Femur (tissue), 1 donor: ENCODE measurements around the gene PDGFC.
"Not testable (repeated sequence)": the region's sequence is repeated elsewhere in the genome, so short reads cannot be mapped to it uniquely, and the experiment has no call there.

ENCODE experiments used
- DNase-seq: peaks from one replicate; pipeline ENCODE4 v3.0.0-alpha.2; 2017

Gene PDGFC

DNA sequence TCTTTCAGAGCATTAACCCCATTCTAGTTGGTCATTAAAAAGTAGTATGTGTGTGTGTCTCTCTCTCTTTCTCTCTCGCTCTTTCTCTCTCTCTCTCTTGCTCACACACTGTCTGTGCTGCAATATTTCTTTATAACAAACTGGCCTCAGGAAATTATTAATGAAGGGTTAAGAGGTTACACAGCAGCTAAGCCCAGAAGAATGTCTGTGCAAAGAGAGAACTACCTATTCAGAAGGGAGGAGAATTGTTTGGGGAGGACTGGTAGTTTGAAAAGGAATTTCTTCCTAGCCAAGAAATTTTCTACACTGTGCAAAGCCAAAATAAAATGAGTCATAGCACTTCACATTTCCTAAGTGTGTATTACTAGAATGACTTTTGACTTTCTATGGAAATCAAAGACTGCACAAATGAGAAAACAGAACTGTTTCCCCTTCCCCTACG is 22.2 kb downstream of the PDGFC start:
- no peak for DNase-seq

DNA sequence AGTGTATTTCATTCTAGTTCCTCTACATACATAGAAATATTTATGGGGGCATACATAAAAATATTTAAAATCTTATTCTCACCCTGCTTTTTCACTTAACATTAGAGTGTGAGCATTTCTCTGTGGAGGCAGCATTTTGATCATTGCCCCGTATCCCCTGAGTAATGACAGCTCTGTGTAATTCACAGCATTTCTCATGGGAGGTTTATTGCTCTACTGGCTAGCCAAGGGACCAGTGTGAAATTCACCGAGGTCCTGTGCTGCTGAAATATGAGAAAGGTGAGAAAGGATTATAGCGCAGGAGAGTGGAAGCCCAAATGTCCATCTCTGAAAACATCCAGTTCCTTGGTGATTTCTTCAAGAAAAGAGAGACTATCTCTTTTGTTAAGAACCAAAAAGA is 22.9 kb downstream of the PDGFC start:
- DNase-seq, result no peak

DNA sequence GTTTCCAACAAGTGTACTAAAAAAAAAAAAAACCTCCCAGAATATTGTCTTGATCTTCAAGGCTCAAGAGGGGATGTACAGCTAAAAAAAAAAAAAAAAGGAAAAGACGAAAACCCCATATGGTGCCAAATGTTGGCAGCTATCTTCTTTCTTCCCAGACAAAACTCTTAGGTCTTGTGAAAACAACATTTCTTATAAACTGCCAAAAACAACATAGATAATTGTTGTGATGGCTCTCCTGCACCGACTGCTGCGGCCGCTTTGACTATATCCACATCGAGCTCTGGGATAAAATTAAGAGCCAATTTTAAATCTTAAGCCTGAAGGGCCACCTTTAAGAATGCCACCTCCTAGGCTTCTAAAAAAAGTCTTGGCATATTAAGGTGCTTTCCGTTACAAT is 23.5 kb downstream of the PDGFC start:
- no peak for DNase-seq

DNA sequence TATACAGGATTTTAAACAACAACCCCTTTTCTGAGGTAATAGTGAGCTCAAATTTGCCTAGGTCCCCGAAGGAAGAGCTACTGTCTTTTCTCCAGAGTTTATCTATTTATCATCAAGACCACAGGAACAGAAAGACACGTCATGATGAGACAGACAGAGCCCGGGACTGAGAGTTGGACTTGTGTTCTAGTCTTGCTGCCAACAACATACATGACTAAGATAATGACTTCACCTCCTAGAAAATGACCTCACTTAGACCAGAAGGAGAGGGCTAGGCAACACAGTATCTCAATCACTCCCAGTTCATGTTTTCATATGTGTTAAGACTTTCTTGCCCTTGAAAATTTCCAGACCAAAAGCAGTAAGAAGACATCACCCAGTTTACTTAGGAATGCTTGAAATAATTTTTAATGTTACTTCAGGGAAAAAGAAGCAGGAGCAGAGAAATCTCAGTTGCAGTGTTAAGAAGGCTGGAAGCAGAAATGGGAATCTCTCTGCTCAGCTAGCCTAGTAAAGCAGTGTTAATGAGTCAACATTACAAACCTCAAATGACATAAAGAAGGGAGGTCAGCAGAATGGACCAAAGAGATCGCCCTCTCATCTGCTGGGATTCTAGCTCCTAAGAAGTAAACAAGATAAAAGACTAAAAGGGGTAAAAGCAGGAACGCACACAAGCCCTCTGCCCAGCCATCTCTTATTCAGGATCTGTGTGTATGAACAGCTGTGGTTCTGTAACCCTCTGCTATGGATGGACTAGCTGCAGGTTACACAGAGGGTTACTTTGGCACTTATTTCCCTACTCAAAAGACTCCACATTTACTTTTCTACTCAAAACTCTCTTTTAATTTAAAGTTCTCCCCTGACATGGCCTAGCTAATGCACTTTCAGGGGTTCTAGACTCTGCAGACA is 24.8 kb downstream of the PDGFC start:
- no peak for DNase-seq

DNA sequence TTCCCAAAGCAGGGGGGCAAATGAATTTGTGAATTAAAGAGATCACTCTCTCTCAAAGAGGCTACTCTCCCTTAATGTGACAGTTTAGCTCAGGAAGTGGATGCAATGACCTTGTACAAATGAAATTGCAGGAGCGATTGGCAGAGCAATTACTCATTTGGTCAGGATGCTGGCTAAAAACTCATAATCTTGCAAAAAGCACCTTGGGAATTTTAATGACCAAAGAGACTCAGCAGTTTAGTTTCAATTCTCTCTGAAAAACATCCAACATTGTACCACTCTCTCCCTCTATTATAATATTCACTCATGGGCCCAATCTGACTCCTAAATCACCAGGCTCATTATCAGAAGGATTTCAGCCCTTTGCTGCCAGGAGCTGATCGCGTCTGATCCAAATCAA is 26.1 kb downstream of the PDGFC start:
- no peak for DNase-seq

DNA sequence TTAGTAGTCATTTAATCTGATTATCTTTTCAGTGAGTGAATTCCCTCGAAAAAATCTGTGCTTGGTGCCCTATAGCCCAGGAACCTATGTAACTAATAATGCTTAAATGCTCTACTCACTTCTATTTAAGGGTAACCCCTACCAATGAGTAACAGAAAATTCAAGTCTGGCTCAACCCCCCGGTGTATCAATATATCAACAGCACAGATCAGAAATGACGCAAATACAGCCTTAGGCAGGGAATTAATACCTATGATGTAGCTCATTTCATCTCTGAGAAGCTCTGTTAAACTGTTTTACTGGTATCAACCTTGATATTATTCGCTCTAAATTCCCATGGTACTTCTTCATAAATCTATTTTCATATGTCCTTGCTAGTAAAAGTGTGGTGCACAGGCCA is 28.6 kb downstream of the PDGFC start:
- DNase-seq, result no peak

DNA sequence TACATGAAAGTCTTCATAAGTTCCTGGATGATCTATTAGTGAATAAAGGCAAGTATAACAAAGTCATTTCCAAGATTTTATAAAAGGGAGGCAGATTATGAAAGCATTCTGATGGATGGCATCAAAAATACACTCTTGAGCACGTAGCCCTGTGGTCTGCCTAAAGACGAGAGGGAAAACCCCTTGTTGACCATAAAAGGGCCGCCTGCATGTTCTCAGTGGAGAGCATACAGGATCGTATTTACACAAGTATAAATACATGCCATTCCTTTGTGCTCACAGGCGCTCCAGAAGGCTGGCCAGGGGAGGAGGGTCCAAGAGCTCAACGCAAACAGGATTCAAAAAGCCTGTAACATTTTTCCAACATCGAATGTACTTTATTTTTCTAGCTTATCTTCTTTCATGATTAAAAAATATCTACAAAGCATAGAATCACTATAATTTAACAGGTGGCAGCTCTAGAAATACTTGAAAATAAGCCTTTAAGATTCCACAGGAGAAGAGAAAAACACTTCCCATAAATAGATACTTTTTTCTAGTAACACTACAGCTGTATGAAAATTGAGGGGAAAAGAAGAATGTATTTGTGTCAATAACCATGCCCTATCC is 29.6 kb downstream of the PDGFC start:
- peak; percentile 73 for DNase-seq

DNA sequence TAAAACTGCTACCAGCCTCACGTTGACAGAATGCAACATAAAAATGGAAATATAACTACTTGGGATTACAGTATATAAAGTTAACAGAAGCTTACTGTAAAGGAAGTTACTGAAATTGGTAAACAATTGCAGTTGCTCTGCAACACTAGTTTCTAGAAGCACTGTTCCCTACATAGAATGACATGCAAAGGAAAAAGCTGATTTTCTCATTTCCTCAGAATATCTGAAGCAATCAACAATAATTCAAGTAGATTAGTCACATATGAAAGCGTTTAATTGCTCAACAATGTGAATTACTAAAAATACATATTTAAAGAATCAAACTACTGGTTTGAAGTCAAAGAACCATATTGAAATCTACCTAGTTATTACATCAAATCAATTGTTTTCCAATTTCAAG is 31.8 kb downstream of the PDGFC start:
- no peak for DNase-seq

DNA sequence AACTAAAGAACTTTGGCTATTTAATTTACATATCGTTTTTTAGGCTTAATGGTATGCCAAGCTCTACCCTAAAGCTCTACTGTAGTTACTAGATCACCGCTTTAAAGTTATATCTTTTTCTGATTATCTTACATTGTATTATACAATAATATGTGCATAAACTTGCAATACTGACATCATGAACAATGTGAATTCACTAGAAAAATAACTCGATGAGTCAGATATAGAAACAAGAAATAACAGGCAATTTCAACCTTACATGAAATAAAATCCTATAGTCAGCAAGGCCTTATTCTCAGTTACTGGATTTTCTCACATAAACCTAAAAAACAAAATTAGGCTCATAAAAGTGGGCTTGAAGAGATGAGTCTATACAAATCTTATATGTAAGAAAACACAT is 32.5 kb downstream of the PDGFC start:
- DNase-seq, result no peak

DNA sequence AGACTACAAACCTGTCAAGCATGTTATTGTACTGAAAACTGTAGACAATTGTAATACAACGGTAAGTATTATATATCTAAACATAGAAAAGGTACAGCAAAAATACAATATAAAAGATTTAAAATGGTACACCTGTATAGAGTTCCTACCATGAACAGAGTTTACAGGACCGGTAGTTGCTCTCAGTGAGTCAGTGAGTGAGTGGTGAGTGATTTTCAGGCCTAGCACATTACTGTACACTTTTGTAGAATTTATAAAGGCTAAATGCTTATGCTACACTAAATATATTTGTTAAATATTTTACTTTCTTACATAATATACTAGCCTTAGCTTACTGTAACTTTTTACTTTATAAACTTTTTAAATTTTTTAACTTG is 37.4 kb downstream of the PDGFC start:
- DNase-seq, result no peak

DNA sequence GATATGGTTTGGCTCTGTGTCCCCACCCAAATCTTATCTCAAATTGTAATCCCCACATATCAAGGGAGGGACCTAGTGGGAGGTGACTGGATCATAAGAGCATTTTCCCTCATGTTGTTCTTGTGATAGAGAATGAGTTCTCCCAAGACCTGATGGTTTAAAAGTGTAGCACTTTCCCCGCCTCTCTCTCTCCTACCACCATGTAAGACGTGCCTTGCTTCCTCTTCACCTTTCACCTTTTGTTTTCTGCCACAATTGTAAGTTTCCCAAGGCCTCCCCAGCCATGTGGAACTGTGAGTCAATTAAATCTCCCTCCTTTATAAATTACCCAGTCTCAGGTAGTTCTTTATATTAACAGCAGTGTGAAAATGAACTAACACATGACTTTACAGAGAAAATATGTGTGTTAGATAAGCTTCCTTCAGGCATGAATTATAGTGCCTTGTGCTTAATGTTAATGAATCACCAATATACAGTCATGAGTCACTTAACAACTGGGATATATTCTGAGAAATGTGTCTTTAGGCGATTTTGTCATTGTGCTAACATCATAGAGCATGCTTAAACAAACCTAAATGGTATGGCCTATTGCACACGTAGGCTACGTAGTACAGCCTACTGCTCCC is 37.9 kb downstream of the PDGFC start:
- DNase-seq, result no peak

DNA sequence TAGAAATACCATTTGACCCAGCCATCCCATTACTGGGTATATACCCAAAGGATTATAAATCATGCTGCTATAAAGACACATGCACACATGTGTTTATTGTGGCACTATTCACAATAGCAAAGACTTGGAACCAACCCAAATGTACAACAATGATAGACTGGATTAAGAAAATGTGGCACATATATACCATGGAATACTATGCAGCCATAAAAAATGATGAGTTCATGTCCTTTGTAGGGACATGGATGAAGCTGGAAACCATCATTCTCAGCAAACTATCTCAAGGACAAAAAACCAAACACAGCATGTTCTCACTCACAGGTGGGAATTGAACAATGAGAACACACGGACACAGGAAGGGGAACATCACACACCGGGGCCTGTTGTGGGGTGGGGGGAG is 39.2 kb downstream of the PDGFC start:
- DNase-seq, result not testable (repeated sequence)

DNA sequence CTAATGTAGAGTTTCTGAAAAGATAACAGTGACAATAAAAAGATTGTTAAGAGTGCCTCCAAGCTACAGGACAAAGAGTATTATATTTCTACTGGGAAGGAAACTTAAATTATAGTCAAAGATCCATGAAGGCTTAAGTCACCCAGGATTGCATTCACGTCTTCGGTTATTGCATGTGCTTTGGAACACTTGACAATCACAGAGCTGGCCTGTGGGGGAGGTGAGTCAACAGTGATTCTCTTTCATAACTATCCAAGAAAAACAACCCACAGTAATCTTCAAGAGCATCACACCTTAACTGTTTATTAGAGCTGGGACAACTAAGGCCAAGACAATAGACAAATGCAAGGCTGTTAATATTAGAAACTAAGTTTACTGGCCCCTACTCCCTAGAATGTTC is 40.3 kb downstream of the PDGFC start:
- no peak for DNase-seq

DNA sequence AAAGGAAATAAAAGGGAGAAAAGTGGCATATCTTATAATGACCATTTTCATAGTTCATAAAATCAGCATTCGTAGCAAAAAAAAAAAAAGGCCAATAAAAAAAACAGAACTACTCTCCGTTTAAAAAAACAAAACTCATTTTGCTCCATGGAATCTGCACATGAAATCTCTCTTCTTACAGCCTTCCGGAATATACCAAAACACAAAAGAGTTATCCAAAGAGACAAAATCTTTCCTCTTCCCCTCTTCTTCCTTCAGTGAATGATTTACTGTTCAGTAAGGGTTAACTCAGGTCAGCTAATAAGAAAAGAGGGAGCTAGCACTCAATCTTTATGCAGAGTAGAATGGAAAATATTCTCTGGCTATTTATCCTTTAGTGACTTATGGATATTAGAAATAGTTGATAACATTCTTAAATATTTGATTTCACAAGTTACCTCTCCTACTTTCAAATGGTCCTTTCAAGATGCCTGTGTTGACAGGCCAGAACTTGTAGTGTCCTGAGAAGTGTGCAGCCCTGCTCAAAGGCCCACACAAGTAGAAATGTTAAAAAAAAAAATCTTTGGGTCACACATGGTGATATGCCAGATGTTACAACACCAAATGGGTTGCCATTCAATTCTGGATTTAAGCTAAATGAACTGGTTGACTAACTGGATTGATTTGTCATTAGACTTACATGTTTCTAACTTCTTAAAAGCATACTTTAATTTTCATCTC is 42.1 kb downstream of the PDGFC start:
- DNase-seq, result no peak

DNA sequence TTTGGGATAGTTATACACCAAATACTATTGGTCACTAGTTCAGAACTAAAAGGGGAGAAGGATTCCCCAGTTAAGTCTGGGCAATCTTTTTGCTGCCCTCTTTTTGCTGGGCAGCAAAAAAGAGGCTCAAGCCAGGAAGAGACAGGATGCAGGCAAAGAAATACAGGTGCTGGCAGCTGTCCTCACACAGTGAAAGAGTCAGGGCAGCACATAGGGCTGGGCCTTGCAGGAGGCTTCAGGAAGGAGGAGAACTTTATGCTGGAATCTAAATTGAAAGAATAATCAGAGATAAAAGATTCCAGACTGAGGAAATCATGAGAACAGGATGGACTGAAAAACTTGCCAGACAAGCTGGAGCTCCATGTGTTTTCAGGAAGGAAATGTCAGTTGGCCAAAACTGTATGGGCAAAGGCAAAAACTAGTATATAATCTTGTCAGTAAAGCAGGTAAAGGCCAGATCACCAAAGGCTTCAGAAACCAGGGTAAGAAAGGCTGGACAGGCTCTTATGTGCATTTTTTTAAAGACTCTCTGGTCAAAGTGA is 46.8 kb downstream of the PDGFC start:
- DNase-seq, result no peak

DNA sequence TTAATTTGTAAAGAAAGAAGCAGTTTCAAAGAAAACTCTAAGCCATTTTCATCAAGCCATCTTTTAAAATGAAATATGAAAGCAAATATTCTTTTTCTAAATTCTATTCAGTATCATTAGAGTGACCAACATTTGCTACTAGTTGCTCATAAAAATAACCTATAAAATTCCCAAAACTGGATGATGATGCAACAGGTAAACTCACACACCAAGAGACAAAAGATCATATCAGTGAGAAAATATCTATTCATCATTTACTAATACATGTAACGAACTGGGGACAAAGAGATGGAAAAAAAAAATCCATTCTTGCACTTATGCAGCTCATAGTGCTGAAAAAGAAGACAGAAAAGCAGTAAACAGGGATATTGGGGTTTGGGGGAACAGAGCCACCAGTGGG is 48.1 kb downstream of the PDGFC start:
- no peak for DNase-seq

DNA sequence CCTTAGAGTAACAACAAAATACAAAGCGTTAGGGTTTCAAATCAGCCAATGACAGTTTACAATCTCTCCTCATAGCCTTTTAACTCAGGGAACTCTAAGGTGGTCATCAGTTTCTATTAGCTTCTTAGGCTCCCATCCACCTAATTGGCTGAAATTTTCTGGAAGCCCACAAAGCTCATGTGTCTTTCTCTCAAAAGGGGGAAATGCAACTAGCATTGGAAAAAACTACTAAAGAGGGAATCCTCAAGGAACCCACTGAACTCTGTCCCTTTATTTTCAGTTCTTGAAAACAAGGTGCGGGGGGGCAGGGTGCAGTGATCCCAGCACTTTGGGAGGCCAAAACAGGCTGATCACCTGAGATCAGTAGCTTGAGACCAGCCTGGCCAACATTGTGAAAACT is 56.4 kb downstream of the PDGFC start:
- no peak for DNase-seq

DNA sequence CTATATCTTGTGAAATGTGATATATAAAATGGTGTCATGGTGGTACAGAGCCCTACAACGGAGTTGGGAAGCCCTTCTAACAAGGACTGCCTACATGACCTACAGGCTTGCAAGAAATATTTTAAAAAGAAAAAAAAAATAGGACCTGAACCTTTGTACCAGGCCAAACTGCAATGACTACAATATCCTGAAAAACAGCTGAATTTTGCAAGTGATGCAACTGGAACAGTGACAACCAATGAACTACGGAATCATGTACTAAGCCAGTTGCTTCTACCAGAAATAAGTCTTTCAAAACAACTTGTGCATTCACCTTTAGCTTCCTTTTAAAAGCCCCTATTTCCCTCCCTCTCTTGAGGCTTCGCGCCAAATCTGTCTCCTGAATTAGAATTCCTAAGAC is 58.4 kb downstream of the PDGFC start:
- no peak for DNase-seq

DNA sequence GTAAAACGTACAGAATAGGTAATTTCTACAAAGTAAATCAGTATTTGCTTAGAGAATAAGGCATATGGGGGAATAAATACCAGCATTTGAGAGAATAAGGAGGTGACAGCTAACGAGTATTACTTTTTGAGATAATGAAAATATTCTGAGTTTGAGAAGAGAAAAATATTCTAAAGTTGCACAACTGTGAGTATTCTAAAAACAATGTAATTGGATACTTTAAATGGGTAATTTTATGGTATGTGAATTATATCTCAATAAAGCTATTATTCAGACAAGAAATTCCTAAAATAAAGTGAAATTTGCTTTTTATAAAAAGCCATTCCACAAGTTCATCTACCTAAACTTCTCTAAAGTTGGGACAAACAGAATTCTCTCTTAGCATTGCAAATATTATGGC is 62.6 kb downstream of the PDGFC start:
- no peak for DNase-seq

DNA sequence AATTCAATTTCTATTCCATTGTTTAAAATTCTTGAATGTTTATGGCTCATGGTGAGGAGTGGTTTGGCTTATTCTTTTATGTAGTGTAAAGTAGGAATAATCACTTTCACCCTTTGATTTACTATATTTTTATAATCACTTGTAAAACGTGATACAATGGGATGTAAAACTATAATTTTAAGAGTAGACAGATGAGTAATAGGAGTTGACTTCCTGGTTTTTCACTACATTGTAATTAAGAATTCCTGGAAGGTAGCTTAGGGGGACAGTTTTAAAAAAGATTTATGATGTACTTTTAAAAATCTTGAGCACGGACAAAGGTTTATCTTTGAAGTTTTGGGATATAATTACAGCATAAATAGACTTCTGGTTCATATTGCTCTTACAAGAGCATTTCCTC is 65.3 kb downstream of the PDGFC start:
- no peak for DNase-seq

DNA sequence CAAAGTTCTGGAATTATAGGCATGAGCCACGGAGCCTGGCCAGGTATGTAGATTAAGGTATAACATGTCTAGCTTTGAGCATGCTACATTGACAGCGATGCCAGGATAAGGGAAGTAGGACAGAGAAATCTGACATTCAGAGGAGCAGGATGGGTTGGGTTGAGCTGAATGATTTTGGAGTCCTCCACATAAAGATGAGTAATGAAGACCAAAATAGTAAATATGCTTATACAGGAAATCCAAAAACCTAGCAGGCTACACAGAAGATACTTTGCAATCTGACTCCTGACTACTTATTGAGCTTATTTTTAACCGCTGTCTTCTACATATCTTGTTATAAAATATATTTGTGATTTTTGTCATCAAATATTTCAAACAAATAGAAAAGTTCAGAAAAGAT is 69.7 kb downstream of the PDGFC start:
- DNase-seq, result no peak

DNA sequence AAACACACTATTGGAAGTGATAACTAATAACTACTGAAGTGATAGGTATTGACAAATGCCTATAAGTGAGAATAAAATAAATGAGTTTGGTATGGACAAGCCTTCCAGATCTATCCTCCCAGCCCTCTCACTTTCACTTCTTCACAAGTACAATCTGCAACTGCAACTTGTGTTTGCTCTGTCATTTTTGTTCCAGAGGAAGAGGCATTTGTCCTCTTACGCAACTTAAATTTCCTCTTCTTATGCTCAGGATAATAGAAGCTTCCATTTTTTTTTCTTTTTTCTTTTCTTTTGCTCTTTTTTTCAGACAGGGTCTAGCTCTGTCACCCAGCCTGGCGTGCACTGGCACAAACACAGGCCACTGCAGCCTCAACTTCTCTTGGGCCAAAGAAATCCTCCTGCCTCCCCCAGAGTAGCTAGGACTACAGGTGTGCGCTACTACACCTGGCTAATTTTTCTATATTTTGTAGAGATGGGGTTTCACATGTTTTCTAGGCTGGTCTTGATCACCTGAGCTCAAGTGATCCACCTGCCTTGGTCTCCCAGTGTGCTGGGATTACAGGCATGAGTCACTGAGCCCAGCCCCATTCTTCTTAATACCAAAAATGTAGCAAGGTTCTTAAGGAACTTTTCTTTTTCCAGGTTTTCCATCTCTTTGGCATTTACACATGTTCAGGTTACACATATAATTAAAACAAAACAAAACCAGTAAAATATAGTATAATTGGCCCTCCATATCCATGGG is 73.1 kb downstream of the PDGFC start:
- DNase-seq, result no peak

DNA sequence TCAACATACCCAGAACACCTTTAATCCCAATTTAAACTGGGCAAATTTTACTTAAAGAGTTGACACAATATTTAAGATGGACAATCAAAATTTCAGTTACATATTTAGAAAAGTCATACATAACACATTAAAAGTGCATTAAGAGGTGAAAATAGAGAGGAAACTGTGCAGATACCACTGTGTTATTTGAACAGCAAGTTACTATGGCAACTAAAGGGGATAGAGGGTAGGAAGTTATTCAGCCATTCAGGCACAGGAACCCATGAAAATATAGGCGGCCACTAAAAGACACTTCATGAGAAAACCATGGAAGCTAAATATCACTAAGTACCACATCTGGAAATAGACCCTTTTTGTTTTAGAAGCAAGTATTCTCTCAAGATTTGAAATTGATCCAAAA is 75.1 kb downstream of the PDGFC start:
- no peak for DNase-seq
